ENCODE data around the gene NXPH3.

- TF ChIP-seq GATA2 (IDR thresholded peaks at IDR 0.05; ENCODE audit: low read depth, low read length) (no peak), GATA3 (IDR thresholded peaks at IDR 0.05; ENCODE audit: low read depth, low read length) (no peak)
These were observed 19.7 kb downstream of the NXPH3 start for GRCh38 chr17:49595328-49595727.

Measured in SH-SY5Y (cell line).